CD4-positive, alpha-beta T cell treated with Interleukin-17A for 4 hours (primary cell): ENCODE measurements around the gene LHFPL4.

Experiments
- DNase-seq: peaks from one replicate; pipeline ENCODE4 v3.0.0-alpha.2; 2020; ENCODE audit warnings: mixed read lengths

LHFPL4 gene

GRCh38 chr3:9468460-9468859, 85.2 kb downstream of the LHFPL4 start:
- no peak for DNase-seq

DNA sequence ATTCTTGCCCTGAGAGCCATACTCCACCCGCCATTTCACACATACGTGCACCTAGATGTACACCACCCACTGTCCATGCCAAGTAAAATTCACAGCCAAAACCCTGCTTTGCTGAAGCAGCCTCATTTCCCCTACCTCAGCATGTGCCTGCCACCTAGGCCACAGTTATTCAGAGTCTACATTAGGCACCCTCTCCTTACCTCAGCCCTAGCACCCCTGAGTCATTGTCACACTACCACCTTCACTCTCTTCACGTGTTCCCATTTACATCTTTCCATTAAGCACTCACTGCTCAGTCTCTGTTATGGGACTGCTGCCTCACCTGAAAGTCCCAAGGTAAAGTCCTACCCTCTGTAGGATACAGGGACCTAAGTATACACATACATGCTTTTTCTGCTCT, 86.2 kb downstream of the LHFPL4 start:
- no peak for DNase-seq

GRCh38 chr3:9455596-9456131, 98.0 kb downstream of the LHFPL4 start:
- no peak for DNase-seq

DNA sequence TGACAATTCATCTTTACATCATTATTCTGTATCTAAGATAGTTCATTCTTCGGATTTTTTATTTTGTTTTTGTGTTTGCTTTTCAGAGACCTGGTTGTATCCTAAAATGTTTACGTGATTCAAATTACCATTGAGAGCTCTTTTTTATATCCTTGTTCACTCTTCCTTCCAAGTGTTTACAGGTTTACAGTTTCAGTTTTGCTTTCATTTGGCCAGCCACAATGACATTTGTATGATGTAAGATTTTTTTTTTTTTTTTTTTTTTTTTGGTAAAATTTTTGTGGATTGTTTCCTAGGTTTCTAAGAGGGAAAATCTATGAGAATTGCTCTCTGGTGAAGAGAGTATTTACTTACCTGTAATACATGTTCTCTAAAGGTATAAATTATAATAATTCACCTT, 101.2 kb downstream of the LHFPL4 start:
- no peak for DNase-seq

GRCh38 chr3:9450991-9451390, 102.6 kb downstream of the LHFPL4 start:
- DNase-seq: no peak

DNA sequence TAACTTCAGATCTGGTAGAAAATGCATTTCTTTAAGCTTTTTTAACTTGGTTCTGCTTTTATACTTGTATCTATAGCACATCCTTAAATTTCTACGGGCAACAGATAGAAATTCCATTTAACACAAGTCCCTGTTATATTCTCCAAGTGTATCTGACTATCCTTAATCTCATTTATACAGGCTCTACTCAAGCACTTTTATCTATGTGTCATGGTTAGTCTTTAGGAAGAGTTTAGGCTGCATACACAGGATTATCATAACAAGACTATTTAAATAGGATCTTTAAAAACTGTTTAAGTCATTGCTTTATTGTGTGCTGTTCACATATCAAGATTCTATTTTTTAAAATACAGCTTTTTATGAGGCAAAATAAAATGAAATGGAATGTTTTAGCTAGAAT, 103.5 kb downstream of the LHFPL4 start:
- no peak for DNase-seq

DNA sequence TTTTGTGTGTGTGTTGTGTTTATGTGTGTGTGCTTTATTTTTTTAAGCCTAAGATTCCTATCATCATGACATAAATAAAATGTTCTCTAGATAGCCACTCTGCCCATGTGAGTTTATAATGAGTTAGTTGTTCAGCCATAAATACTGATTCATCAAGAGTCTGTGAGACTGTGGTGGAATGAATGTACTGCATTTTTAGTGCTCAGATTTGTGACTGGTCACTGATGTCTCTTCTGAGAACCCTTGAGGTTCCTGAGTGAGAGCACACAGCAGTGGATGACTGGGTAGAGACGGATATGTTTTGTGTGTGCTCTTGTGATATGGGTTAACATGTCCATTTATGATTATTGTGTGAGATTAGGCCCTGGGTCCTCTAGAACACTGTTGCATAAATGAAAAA, 105.0 kb downstream of the LHFPL4 start:
- no peak for DNase-seq
